ENCODE measurements around the gene XYLT1.
A peak's percentile ranks its signal among the peaks of the same experiment; 100 is the strongest.
"Not testable (repeated sequence)": the region's sequence is repeated elsewhere in the genome, so short reads cannot be mapped to it uniquely, and the experiment has no call there.

The XYLT1 gene

DNA sequence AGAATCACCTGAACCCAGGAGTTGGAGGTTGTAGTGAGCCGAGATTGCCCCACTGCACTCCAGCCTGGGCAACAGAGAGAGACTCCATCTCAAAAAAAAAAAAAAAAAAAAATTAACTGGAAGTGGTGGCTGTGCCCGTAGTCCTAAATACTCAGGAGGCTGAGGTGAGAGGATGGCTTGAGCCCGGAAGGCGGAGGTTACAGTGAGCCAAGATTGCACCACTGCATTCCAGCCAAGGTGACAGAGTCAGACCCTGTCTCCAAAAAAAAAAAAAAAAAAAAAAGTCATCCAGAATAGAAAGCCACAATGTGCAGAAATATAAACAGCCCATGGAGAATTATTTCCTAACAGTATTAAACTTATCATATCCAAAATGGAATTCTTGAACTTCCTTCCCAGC, 11.6 kb upstream of the XYLT1 start:
- not testable (repeated sequence) for DNase-seq

DNA sequence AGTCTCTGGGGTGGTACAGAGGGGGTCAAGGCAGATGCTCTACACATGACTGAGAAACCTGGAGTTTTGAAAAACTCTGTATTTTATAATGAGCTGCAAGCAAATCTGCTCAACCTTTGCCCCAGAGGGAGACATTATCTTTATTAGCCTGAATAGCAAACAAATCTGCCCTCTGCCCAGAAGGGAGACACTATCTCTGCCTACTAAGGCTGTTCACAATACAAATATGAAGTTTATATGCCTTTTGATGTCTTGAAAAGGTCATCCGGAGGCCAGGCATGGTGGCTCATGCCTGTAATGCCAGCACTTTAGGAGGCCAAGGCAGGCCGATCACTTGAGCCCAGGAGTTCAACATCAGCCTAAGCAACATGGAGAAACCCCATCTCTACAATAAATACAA, 11.0 kb upstream of the XYLT1 start:
- peak; percentile 13 for DNase-seq

DNA sequence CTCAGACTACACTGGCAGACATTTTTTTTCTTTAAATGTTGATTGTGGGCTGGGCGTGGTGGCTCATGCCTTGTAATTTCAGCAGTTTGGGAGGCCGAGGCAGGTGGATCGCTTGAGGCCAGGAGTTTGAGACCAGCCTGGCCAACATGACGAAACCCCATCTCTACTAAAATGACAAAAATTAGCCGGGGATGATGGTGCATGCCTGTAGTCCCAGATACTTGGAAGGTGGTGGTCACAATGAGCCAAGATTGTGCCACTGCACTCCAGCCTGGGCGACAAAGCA, 6.4 kb upstream of the XYLT1 start:
- DNase-seq = not testable (repeated sequence)

- peak; percentile 64 for DNase-seq
Measured at GRCh38 chr16:17476414-17477259, 5.9 kb upstream of the XYLT1 start.

DNA sequence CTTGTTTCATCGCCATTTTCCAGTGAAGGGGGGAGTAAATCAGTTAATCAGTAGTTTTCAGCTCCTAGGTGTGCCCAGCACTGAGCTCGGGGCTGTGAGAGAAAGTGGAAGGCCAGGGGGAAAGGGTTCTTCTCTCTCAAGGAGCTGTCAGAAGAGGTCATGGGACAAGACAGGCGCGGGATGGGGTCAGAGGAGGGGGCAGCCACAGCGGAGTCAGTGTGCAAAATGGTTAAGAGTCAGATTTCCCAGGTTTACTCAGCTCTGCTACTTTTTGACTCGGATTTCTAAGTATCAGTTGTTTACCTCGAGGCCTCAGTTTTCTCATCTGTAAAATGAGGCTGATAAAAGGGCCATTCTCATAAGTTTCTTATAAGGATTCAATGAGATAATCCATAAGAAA, 4.3 kb upstream of the XYLT1 start:
- DNase-seq = peak; percentile 51

DNA sequence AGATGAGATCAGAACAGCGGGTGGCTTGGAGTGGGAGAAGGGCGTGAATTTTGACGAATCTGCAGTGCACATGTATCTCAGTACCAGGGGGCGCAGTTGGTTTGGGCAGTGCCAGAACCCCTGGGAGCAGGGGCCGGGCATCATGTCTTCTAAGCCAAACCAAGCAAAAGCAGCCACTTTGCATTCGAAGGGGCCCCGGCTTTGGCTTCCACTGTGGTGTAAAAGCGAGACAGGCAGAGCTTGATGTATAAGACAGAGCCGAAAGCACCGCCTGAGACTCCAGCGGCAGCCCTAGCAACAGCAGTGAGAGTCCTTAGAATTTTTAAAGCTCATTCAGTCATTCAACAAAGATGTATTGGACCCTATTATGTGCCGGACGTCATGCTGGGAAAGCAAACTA, 3.8 kb upstream of the XYLT1 start:
- peak; percentile 63 for DNase-seq

GRCh38 chr16:17474037-17474436, 3.3 kb upstream of the XYLT1 start:
- peak; percentile 56 for DNase-seq

DNA sequence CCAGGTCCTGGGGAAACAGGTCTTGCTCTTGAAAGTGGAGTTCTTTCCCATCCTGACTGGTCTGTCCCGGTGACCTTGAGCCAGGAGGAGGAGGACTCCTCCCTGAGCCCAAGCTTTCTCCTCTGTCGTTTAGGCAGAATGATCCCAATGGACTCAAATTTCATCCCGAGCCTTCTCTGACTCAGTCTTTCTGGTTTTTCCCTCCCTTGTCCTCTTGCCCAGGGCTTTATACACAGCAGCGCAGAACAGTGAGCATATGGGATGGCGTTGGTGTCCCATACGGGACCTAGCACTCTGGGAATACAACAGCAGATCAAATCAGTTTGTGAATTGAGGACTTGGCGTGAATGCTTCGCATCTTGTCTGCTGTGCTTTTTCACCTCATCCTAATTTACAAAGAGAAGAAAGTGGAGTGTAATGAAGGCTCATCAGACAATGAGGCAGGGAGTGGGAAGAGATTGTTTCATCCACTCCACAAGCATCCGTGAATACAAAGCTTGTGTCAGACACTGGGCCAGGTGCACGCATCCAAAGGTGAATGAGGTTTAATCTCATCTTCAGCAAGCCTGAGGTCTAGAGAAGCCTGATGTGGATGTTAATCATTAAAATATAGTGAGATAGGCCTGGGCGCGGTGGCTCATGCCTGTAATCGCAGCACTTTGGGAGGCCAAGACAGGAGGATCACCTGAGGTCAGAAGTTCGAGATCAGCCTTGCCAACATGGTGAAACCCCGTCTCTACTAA, 1.1 kb upstream of the XYLT1 start:
- no peak for DNase-seq

- peak; percentile 75 for DNase-seq
Measured at GRCh38 chr16:17470182-17470907, 415 bp downstream of the XYLT1 start.

GRCh38 chr16:17469741-17470181, 999 bp downstream of the XYLT1 start:
- peak; percentile 67 for DNase-seq

GRCh38 chr16:17469011-17469740, 1.6 kb downstream of the XYLT1 start:
- DNase-seq = no peak

DNA sequence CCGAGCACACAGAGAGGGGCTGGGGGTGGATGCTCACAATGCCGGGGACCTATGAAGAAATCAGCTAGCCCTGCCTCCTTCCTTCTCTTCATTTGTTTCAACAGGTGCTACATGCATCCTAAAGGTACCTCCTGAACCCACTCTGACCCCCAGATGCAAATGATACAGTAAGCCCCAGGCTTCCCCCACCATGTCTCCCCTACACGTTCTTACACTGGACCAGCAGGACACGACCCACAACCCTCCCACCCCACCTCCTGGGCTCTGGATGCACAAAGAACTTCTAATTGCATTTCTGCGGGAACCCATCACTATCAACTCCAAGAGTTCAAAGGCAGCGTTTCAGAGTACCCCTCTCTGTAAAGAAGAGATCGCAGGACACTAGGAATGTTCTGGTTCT, 2.1 kb downstream of the XYLT1 start:
- peak; percentile 54 for DNase-seq

- DNase-seq = peak; percentile 76
Measured at GRCh38 chr16:17467923-17468540, 2.7 kb downstream of the XYLT1 start.

- DNase-seq = no peak
Measured at GRCh38 chr16:17466876-17467275, 3.9 kb downstream of the XYLT1 start.

GRCh38 chr16:17465460-17465859, 5.3 kb downstream of the XYLT1 start:
- no peak for DNase-seq

DNA sequence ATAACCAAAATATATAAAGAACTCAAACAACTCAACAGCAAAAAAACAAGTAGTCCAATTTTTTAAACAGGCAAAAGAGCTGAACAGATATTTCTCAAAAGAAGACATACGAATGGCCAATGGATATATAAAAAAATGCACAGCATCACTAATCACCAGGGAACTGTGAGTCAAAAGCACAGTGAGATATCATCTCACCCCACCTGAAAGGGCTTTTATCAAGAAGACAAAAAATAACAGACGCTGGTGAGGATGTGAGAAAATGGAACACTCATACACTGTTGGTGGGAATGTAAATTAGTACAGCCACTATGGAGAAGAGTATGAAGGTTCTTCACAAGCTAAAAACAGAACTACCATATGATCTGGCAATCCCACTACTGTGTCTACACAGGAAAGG, 7.4 kb downstream of the XYLT1 start:
- no peak for DNase-seq

DNA sequence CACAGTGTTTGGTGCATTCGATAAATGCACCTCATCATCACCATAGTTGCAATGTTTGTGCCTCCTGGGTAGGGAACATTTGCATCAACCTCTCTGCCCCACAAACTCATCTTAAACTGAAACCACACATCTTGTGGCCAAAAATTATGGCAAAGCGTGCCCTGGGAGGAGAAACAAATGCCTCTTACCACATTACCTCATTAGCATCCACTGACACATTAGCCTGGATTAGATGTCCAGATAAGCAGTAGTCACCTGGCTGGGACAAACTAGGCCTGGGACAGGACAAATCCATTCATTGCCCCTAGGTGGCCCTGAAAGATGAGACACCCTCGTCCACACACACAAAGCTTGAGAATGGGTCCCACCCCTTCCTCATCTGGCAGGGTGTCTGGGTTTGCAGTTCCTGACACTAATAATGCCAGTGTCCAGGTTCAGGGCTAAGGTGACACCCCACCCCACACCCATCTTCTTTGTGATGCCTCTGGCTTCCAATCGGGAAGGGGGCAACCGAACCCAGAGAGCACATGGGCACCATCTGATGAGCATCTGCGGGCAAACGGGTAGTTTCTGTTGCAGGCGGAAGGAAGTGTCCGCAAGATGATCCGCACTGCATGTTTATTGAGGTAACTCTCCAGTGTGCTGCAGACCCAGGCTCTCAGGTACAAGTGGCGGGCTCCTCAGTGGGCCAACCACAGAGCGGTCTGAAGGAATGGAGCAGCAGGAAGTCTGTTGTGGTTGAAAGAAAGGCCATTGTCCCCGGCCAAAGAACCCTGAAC, 8.6 kb downstream of the XYLT1 start:
- DNase-seq = no peak

GRCh38 chr16:17460890-17461289, 9.9 kb downstream of the XYLT1 start:
- no peak for DNase-seq

GRCh38 chr16:17459903-17460521, 10.7 kb downstream of the XYLT1 start:
- no peak for DNase-seq

- DNase-seq = no peak
Measured at GRCh38 chr16:17457997-17458396, 12.8 kb downstream of the XYLT1 start.

- no peak for DNase-seq
Measured at GRCh38 chr16:17457513-17457912, 13.2 kb downstream of the XYLT1 start.

Measured in activated CD8-positive, alpha-beta memory T cell treated with anti-CD3 and anti-CD28 coated beads for 24 hours (primary cell).